Measurements from ENCODE around the gene PPP2R3C.

The PPP2R3C gene

DNA sequence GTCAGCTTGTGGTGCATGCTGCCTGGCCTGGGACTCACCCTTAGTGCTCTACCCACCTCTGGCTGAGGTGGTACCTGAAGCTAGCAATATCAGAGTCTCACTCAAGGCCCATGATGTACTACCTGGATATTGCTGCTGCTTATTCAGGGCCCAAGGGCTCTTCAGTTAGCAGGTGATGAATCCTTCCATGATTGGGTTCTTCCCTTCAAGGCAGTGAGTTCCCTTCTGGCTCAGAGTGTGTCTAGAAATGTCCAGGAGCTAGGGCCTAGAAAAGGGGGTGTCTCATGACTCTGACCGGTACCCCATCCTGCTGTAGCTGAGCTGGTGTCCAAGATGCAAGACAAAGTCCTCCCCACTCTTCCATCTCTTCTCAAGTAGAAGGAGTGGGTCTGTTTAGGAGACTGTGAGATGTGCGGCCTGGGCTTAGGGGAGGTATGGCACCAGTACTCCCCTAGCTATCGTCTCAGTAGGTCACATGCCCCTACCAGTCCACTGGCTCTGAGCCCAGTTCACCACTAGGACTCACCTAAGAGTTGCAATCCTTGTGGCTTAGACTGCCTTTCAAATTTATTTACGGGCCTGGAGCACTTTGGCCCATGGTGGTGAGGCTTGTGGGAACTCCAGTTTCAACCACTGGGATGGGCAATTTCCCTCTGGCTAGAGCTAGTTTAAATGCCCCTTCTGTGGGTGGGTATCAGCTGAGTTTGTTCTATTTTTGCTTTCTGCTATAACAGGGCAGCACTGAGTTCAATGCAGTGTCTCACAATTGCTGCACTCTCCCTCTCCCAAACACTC is 12.7 kb upstream of the PPP2R3C start:
- no peak for TF ChIP-seq EP300 (IDR thresholded peaks at IDR 0.05; ENCODE audit: borderline replicate concordance)
- no peak for TF ChIP-seq TEAD4 (IDR thresholded peaks at IDR 0.05)
- no peak for TF ChIP-seq CEBPB (IDR thresholded peaks at IDR 0.05)
- TF ChIP-seq, protein P1, sequence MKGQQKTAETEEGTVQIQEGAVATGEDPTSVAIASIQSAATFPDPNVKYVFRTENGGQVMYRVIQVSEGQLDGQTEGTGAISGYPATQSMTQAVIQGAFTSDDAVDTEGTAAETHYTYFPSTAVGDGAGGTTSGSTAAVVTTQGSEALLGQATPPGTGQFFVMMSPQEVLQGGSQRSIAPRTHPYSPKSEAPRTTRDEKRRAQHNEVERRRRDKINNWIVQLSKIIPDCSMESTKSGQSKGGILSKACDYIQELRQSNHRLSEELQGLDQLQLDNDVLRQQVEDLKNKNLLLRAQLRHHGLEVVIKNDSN (IDR thresholded peaks at IDR 0.05), result no peak
- no peak for TF ChIP-seq CREB1 (IDR thresholded peaks at IDR 0.05; ENCODE audit: low read depth)
- TF ChIP-seq TCF12 (IDR thresholded peaks at IDR 0.05; ENCODE audit: low read depth), result no peak
- no peak for TF ChIP-seq EGR1 (IDR thresholded peaks at IDR 0.05)
- no peak for TF ChIP-seq ZBTB7A (IDR thresholded peaks at IDR 0.05; ENCODE audit: low read depth)
- no peak for TF ChIP-seq YY1 (IDR thresholded peaks at IDR 0.05; ENCODE audit: low read depth)
- TF ChIP-seq, protein P2, sequence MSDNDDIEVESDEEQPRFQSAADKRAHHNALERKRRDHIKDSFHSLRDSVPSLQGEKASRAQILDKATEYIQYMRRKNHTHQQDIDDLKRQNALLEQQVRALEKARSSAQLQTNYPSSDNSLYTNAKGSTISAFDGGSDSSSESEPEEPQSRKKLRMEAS (IDR thresholded peaks at IDR 0.05), result no peak
- no peak for TF ChIP-seq NFIC (IDR thresholded peaks at IDR 0.05)
- no peak for TF ChIP-seq RAD21 (IDR thresholded peaks at IDR 0.05; ENCODE audit: low read depth)
- TF ChIP-seq FOXM1 (IDR thresholded peaks at IDR 0.05; ENCODE audit: borderline replicate concordance, low read depth), result no peak
- TF ChIP-seq TAF1 (IDR thresholded peaks at IDR 0.05; ENCODE audit: low read depth), result no peak
- TF ChIP-seq, protein P3, sequence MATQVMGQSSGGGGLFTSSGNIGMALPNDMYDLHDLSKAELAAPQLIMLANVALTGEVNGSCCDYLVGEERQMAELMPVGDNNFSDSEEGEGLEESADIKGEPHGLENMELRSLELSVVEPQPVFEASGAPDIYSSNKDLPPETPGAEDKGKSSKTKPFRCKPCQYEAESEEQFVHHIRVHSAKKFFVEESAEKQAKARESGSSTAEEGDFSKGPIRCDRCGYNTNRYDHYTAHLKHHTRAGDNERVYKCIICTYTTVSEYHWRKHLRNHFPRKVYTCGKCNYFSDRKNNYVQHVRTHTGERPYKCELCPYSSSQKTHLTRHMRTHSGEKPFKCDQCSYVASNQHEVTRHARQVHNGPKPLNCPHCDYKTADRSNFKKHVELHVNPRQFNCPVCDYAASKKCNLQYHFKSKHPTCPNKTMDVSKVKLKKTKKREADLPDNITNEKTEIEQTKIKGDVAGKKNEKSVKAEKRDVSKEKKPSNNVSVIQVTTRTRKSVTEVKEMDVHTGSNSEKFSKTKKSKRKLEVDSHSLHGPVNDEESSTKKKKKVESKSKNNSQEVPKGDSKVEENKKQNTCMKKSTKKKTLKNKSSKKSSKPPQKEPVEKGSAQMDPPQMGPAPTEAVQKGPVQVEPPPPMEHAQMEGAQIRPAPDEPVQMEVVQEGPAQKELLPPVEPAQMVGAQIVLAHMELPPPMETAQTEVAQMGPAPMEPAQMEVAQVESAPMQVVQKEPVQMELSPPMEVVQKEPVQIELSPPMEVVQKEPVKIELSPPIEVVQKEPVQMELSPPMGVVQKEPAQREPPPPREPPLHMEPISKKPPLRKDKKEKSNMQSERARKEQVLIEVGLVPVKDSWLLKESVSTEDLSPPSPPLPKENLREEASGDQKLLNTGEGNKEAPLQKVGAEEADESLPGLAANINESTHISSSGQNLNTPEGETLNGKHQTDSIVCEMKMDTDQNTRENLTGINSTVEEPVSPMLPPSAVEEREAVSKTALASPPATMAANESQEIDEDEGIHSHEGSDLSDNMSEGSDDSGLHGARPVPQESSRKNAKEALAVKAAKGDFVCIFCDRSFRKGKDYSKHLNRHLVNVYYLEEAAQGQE (IDR thresholded peaks at IDR 0.05; ENCODE audit: low read depth), result no peak

DNA sequence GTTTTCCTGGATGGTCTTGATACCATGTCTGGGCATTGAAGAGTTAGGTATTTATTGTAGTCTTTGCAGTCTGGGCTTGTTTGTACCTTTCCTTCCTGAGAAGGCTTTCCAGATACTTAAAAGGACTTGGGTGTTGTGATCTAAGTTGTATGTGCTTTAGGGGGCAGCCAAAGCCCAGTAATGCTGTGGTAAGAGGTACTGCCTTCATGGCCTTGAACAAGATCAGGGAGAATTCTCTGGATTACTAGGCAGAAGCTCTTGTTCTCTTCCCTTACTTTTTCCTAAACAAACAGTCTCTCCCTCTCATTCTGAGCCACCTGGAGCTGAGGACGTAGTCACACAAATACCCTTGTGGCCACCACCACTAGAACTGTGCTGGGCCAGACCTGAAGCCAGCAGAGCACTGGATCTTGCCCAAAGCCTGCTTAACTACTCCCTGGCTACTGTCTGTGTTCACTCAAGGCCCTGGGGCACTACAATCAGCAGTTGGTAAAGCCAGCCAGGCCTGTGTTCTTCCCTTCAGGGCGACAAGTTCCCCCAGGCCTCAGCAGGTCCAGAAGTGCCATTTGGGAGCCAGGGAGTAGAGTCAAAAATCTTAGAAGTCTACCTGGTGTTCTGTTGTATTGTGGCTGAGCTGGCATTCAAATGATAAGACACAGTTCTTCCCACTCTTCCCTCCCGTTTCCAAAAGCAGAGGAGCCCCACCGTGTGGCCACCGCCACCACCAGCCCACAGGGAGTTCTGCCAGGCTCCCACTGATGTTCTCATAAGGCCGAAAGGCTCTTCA is 11.9 kb upstream of the PPP2R3C start:
- TF ChIP-seq RAD21 (IDR thresholded peaks at IDR 0.05; ENCODE audit: low read depth) (no peak), CEBPB (IDR thresholded peaks at IDR 0.05) (no peak), YY1 (IDR thresholded peaks at IDR 0.05; ENCODE audit: low read depth) (no peak), EP300 (IDR thresholded peaks at IDR 0.05; ENCODE audit: borderline replicate concordance) (no peak), FOXM1 (IDR thresholded peaks at IDR 0.05; ENCODE audit: borderline replicate concordance, low read depth) (no peak), TEAD4 (IDR thresholded peaks at IDR 0.05) (no peak), TCF12 (IDR thresholded peaks at IDR 0.05; ENCODE audit: low read depth) (no peak), ZBTB7A (IDR thresholded peaks at IDR 0.05; ENCODE audit: low read depth) (no peak), NFIC (IDR thresholded peaks at IDR 0.05) (no peak), EGR1 (IDR thresholded peaks at IDR 0.05) (no peak), CREB1 (IDR thresholded peaks at IDR 0.05; ENCODE audit: low read depth) (no peak), TAF1 (IDR thresholded peaks at IDR 0.05; ENCODE audit: low read depth) (no peak)
- TF ChIP-seq, protein P3 (IDR thresholded peaks at IDR 0.05; ENCODE audit: low read depth), result no peak
- TF ChIP-seq, protein P2 (IDR thresholded peaks at IDR 0.05), result no peak
- TF ChIP-seq, protein P1 (IDR thresholded peaks at IDR 0.05), result no peak

DNA sequence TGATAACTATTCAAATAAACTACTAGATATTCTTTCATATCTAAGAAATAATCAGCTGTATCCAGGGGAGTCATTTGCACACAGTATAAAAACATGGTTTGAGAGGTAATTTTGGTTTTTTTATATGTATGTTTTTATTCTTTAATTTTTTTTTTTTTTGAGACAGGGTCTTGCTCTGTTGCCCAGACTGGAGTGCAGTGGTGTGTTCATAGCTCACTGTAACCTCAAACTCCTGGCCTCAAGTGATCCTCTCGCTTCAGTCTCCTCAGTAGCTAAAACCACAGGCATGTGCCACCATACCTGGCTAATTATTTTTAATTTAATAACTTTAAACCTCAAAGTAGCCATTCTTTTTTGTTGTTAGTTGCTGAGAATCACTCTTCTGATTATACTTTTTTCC is 2.3 kb upstream of the PPP2R3C start:
- no peak for TF ChIP-seq YY1 (IDR thresholded peaks at IDR 0.05; ENCODE audit: low read depth)
- TF ChIP-seq, protein P3 (IDR thresholded peaks at IDR 0.05; ENCODE audit: low read depth), result no peak
- no peak for TF ChIP-seq EGR1 (IDR thresholded peaks at IDR 0.05)
- TF ChIP-seq CEBPB (IDR thresholded peaks at IDR 0.05), result no peak
- TF ChIP-seq TCF12 (IDR thresholded peaks at IDR 0.05; ENCODE audit: low read depth), result no peak
- TF ChIP-seq TAF1 (IDR thresholded peaks at IDR 0.05; ENCODE audit: low read depth), result no peak
- TF ChIP-seq, protein P1 (IDR thresholded peaks at IDR 0.05), result no peak
- TF ChIP-seq, protein P2 (IDR thresholded peaks at IDR 0.05), result no peak
- TF ChIP-seq TEAD4 (IDR thresholded peaks at IDR 0.05), result no peak
